Fibroblast of mammary gland (primary cell): ENCODE results near the gene ATRIP.

ENCODE experiments used
- DNase-seq: peaks from one replicate; pipeline ENCODE4 v3.0.0-alpha.2; 2010; ENCODE audit warnings: low read depth
- H3K4me3 ChIP-seq: 2 replicates; pipeline ENCODE4 v1.5.1; 2011; ENCODE audit warnings: low read depth, mild to moderate bottlenecking, low read length, moderate library complexity; ENCODE audit not compliant: control insufficient read depth
- CTCF ChIP-seq: conservative IDR thresholded peaks from 2 replicates; pipeline ENCODE4 v1.5.1; 2011; ENCODE audit warnings: low read depth, low read length, inconsistent platforms; ENCODE audit not compliant: control insufficient read depth, insufficient read depth

ATRIP gene

GRCh38 chr3:48419149-48419548 is 27.4 kb upstream of the ATRIP start:
- no peak for DNase-seq
- no peak overlapping the region for H3K4me3 ChIP-seq
- no peak for TF ChIP-seq CTCF

GRCh38 chr3:48419597-48419996 is 26.9 kb upstream of the ATRIP start:
- TF ChIP-seq CTCF = no peak
- H3K4me3 ChIP-seq = no peak overlapping the region
- DNase-seq = no peak

GRCh38 chr3:48420561-48420960 is 26.0 kb upstream of the ATRIP start:
- H3K4me3 ChIP-seq = no peak overlapping the region
- no peak for TF ChIP-seq CTCF
- DNase-seq = no peak

GRCh38 chr3:48422272-48422671 is 24.3 kb upstream of the ATRIP start:
- H3K4me3 ChIP-seq = no peak overlapping the region
- no peak for DNase-seq
- no peak for TF ChIP-seq CTCF

- TF ChIP-seq CTCF = no peak
- no peak for DNase-seq
- H3K4me3 ChIP-seq = no peak overlapping the region
Observed at GRCh38 chr3:48422681-48423080, 23.9 kb upstream of the ATRIP start.

GRCh38 chr3:48423241-48423882 is 23.2 kb upstream of the ATRIP start:
- no peak for TF ChIP-seq CTCF
- no peak for DNase-seq
- H3K4me3 ChIP-seq = no peak overlapping the region
